Transverse colon (tissue), 4 donors: ENCODE measurements around the gene ZNRF3. TPM values are rescaled to one million over a fixed set of nuclear protein-coding genes. Genes with fewer than 3 reads are reported as not detected.

ENCODE experiments used
- DNase-seq: peaks from one replicate; pipeline ENCODE4 v3.0.0-alpha.2; 2019
- H3K27ac ChIP-seq, 4 donors: fragments of 200-600 bp; sonication (generic); 2 replicates each; pipeline ENCODE4 v1.5.1; 2016 to 2018; ENCODE audit warnings: inconsistent platforms in 4 of 4
- H3K27me3 ChIP-seq: fragments of 200-600 bp; sonication (generic); 2 replicates; pipeline ENCODE4 v1.5.1; 2017; ENCODE audit warnings: inconsistent platforms
- H3K36me3 ChIP-seq, 4 donors: fragments of 200-600 bp; sonication (generic); 2 replicates each; pipeline ENCODE4 v1.5.1; 2017 to 2019; ENCODE audit warnings: inconsistent platforms in 4 of 4
- H3K4me1 ChIP-seq, 4 donors: fragments of 200-600 bp; sonication (generic); 2 replicates each; pipeline ENCODE4 v1.5.1; 2017 to 2020; ENCODE audit warnings: inconsistent platforms in 4 of 4
- H3K4me3 ChIP-seq, 4 donors: fragments of 200-600 bp; sonication (generic); 1 replicate in 1 of 4; 2 replicates in 3 of 4; pipeline versions ENCODE4 v1.5.1 to v1.6.1; 2017 to 2019; ENCODE audit warnings: inconsistent platforms in 4 of 4
- H3K9me3 ChIP-seq, 2 donors: fragments of 200-600 bp; sonication (generic); 2 replicates each; pipeline ENCODE4 v1.5.1; 2017 to 2019; ENCODE audit warnings: inconsistent platforms in 2 of 2
- CTCF ChIP-seq, 5 experiments: fragments of 200-600 bp in 3 of 5; fragments of 450-650 bp in 2 of 5; sonication (generic) in 3 of 5; IDR thresholded peaks; 1 replicate in 2 of 5; 2 replicates in 3 of 5; pipeline ENCODE4 v1.5.1; 2016 to 2017; ENCODE audit warnings: antibody characterized with exemption in 5 of 5, inconsistent platforms in 3 of 5, mild to moderate bottlenecking in 2 of 5, moderate library complexity in 1 of 5
- EP300 ChIP-seq: sonication (generic); formaldehyde crosslinking; IDR thresholded peaks from one replicate; pipeline ENCODE4 v1.6.1; 2017; ENCODE audit warnings: antibody characterized with exemption, low read depth
- POLR2A ChIP-seq: fragments of 450-650 bp; IDR thresholded peaks from one replicate; pipeline ENCODE4 v1.6.1; 2016; ENCODE audit warnings: antibody characterized with exemption, mild to moderate bottlenecking, moderate library complexity
- POLR2AphosphoS5 ChIP-seq, 3 donors: sonication (generic); formaldehyde crosslinking; IDR thresholded peaks; one replicate each; pipeline ENCODE4 v1.6.1; 2016; ENCODE audit warnings: antibody characterized with exemption in 3 of 3
- WGBS, 2 donors: methylation state at CpG; one replicate each; pipeline ENCODE4 v1.1.5; 2018; ENCODE audit warnings: low coverage in 1 of 2; 5-methylcytosine and 5-hydroxymethylcytosine counted together
- in situ Hi-C, 4 donors: fragments of 200-750 bp; cut with MboI; loops; one replicate each; pipeline versions ENCODE4 v1.15.0 to v1.15.1; 2017; ENCODE audit warnings: low sequenced_read_pairs in 3 of 4, low pct_ligation_motif_present in 1 of 4, low pct_unique_long_range_greater_than_20kb in 1 of 4
- intact Hi-C: fragments of 100-400 bp; cut with DNase I; formaldehyde crosslinking; loops from one replicate; pipeline ENCODE4 v1.15.1; 2023; ENCODE audit warnings: low total_unique reads
- total RNA-seq, 4 donors: library from RNA; depleted of rRNA; stranded (reverse); fragments of >200 nt; gene quantifications; one replicate each; pipeline ENCODE4 v1.1.0, GENCODE V29; 2016

ZNRF3 gene
- total RNA-seq, 4 donors from 2014 or later = 4.5 to 10.7 (median 8.3) TPM

- no peaks in the 10 kb centered on the region for H3K36me3 ChIP-seq
- H3K27ac ChIP-seq = no peak overlapping the region
- WGBS, 2 donors = 49 to 50% methylated on average over 1 to 7 of the region's 7 CpGs
- peaks cover 0 to 16% (median 7%) of the 10 kb centered on the region in 4 donors for H3K4me1 ChIP-seq
- in situ Hi-C loops (loop anchor here in 1 of 4 donors (10.0 kb wide), 1 partner anchor 75 kb away; no protein-coding TSS in a partner anchor), intact Hi-C loops (loop anchor here (5.0 kb wide), 1 partner anchor 563 kb away; no protein-coding TSS in a partner anchor)
- DNase-seq = no peak
- TF ChIP-seq POLR2AphosphoS5 (IDR thresholded peaks at IDR 0.05) (no peak), POLR2A (no peak), CTCF (IDR thresholded peaks at IDR 0.05) (no peak), EP300 (no peak)
- H3K9me3 ChIP-seq = no peaks in the 10 kb centered on the region
- H3K27me3 ChIP-seq = no peaks in the 10 kb centered on the region
- H3K4me3 ChIP-seq = no peak overlapping the region
These were observed 116.1 kb downstream of the ZNRF3 start for GRCh38 chr22:28999510-28999909.

- Histone ChIP-seq H3K4me1 (peaks cover 3 to 21% (median 11%) of the 10 kb centered on the region in 4 donors), H3K36me3 (no peaks in the 10 kb centered on the region), H3K27me3 (no peaks in the 10 kb centered on the region), H3K4me3 (no peak overlapping the region), H3K9me3 (no peaks in the 10 kb centered on the region), H3K27ac (no peak overlapping the region)
- DNase-seq = no peak
- intact Hi-C loops (loop anchor here (5.0 kb wide), 1 partner anchor 562 kb away; no protein-coding TSS in a partner anchor), in situ Hi-C loops (loop anchor here in 1 of 4 donors (10.0 kb wide), 1 partner anchor 75 kb away; no protein-coding TSS in a partner anchor)
- no peak for TF ChIP-seq POLR2A
- no peak for TF ChIP-seq EP300
- no peak for TF ChIP-seq POLR2AphosphoS5 (IDR thresholded peaks at IDR 0.05)
- TF ChIP-seq CTCF (IDR thresholded peaks at IDR 0.05) = no peak
- WGBS, 2 donors = 63 to 73% methylated on average over 1 of the region's 1 CpG
These were observed 116.7 kb downstream of the ZNRF3 start for GRCh38 chr22:28999919-29000556.

- no peak overlapping the region for H3K27ac ChIP-seq
- H3K4me1 ChIP-seq = peaks cover 8 to 27% (median 17%) of the 10 kb centered on the region in 4 donors
- intact Hi-C loops = no loop called here
- H3K36me3 ChIP-seq = no peaks in the 10 kb centered on the region
- in situ Hi-C loops = no loop called here
- no peaks in the 10 kb centered on the region for H3K9me3 ChIP-seq
- H3K4me3 ChIP-seq = no peak overlapping the region
- 95 to 100% methylated on average over 2 to 5 of the region's 5 CpGs for WGBS, 2 donors
- no peak for DNase-seq
- H3K27me3 ChIP-seq = no peaks in the 10 kb centered on the region
- TF ChIP-seq POLR2A = no peak
- TF ChIP-seq EP300 = no peak
- TF ChIP-seq CTCF (IDR thresholded peaks at IDR 0.05) = no peak
- TF ChIP-seq POLR2AphosphoS5 (IDR thresholded peaks at IDR 0.05) = no peak
These were observed 117.3 kb downstream of the ZNRF3 start for GRCh38 chr22:29000641-29001040.

GRCh38 chr22:29002603-29003002, 119.2 kb downstream of the ZNRF3 start:
- Histone ChIP-seq H3K27ac (no peak overlapping the region), H3K9me3 (no peaks in the 10 kb centered on the region), H3K27me3 (no peaks in the 10 kb centered on the region), H3K36me3 (no peaks in the 10 kb centered on the region), H3K4me3 (no peak overlapping the region), H3K4me1 (peaks cover 8 to 30% (median 18%) of the 10 kb centered on the region in 4 donors)
- TF ChIP-seq POLR2A (no peak), CTCF (IDR thresholded peaks at IDR 0.05) (no peak), EP300 (no peak), POLR2AphosphoS5 (IDR thresholded peaks at IDR 0.05) (no peak)
- WGBS, 2 donors = 99 to 100% methylated on average over 2 to 4 of the region's 4 CpGs
- intact Hi-C loops = no loop called here
- in situ Hi-C loops = no loop called here
- no peak for DNase-seq
